Mammary epithelial cell (primary cell): Measurements from ENCODE around the gene TAS1R1.

ENCODE experiments used
- CTCF ChIP-seq, 2 donors: IDR thresholded peaks in 1 of 2; conservative IDR thresholded peaks in 1 of 2; 2 replicates each; pipeline ENCODE4 v1.5.1; 2011 to 2012; ENCODE audit warnings: inconsistent platforms in 2 of 2, low read length in 2 of 2, mild to moderate bottlenecking in 2 of 2, control low read depth in 1 of 2, low read depth in 1 of 2; ENCODE audit not compliant: insufficient read depth in 1 of 2; ENCODE audit errors: extremely low read depth in 1 of 2
- EZH2 ChIP-seq: IDR thresholded peaks from 2 replicates; pipeline ENCODE4 v1.6.1; 2012; ENCODE audit warnings: low read length, inconsistent platforms, borderline replicate concordance

- TF ChIP-seq CTCF (conservative IDR thresholded peaks at IDR 0.05 in 1 of 2, IDR thresholded peaks at IDR 0.05 in 1 of 2; ENCODE audit: extremely low read depth in 1 of 2, insufficient read depth in 1 of 2, low read depth in 1 of 2, low read length in 2 of 2) (peak in 1 of 2 donors; percentile 14), EZH2 (no peak)
Observed at GRCh38 chr1:6584126-6585080, 29.3 kb downstream of the TAS1R1 start.
